MM.1S (cell line): ENCODE measurements around the gene PACS2.

Experiments used
- EZH2 ChIP-seq: fragments of 300-600 bp; sonication (generic); optimal IDR thresholded peaks from 2 replicates; pipeline ENCODE3; 2017; ENCODE audit warnings: low read depth, mild to moderate bottlenecking, antibody characterized with exemption, low read length, mixed read lengths
- TF ChIP-seq, protein P1 (sequence below): fragments of 300-600 bp; sonication (generic); IDR thresholded peaks from 2 replicates; pipeline ENCODE4 v1.5.1; 2016; ENCODE audit warnings: antibody characterized with exemption, low read length, mixed read lengths

DNA sequence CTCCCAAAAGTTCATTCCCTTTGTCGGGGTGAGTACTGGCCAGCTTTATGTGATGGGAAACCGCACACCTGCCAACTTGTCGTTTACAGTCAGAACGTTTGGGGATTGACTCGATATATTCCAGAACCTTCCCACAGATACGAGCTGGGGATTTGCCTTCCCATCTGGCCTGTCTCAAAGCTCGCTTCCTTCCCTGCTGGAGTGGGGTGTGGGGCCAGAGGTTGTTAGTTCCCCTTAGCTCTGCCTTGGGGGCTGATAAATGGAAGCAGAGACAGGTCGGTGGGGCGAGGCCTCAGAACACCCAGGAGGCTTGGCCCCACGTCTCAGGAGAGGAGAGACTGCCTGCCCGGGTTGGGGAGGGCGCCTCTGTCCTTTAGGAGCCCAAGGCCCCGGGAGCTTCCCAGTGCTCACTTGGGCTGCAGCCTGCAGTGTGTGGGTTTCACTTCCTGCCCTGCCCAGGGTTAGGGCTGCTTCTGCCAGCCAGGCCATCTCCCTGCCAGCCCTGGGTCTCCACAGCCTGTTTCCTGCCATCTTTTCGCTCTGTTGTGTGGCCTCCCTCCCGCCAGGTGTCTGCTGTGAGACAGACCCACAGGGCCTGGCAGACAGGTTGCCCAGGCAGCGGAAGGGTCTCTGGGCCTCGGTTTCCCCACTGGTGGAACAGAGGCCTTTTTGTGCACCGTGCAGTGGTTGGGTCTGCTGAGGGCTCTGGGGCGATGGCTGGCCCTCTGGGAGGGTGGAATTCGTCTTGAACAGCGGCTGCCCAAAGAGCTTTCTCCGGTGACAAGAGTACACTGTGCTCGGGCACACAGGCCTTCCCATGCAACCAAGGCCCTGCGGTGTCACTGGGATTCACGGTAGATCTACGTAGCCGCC lies 75.7 kb downstream of the PACS2 start:
- TF ChIP-seq, protein P1, sequence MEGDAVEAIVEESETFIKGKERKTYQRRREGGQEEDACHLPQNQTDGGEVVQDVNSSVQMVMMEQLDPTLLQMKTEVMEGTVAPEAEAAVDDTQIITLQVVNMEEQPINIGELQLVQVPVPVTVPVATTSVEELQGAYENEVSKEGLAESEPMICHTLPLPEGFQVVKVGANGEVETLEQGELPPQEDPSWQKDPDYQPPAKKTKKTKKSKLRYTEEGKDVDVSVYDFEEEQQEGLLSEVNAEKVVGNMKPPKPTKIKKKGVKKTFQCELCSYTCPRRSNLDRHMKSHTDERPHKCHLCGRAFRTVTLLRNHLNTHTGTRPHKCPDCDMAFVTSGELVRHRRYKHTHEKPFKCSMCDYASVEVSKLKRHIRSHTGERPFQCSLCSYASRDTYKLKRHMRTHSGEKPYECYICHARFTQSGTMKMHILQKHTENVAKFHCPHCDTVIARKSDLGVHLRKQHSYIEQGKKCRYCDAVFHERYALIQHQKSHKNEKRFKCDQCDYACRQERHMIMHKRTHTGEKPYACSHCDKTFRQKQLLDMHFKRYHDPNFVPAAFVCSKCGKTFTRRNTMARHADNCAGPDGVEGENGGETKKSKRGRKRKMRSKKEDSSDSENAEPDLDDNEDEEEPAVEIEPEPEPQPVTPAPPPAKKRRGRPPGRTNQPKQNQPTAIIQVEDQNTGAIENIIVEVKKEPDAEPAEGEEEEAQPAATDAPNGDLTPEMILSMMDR, result no peak
- TF ChIP-seq EZH2, result no peak
